Left cardiac atrium (tissue), 4 donors: ENCODE data around the gene BOLA2. TPM values are rescaled to one million over a fixed set of nuclear protein-coding genes. Genes with fewer than 3 reads are reported as not detected.
"Not testable (repeated sequence)": the region's sequence is repeated elsewhere in the genome, so short reads cannot be mapped to it uniquely, and the experiment has no call there.

Experiments
- ATAC-seq, 2 donors: fragments of 200-7000 bp; cut with Tn5 transposase; one replicate each; pipeline ENCODE4 v1.9.1; 2020; ENCODE audit warnings: mild to moderate bottlenecking in 2 of 2, moderate library complexity in 2 of 2
- DNase-seq: peaks from one replicate; pipeline ENCODE4 v3.0.0-alpha.2; 2020
- intact Hi-C, 2 donors: fragments of 100-400 bp; cut with DNase I; formaldehyde crosslinking; loops; one replicate each; pipeline versions ENCODE4 v1.14.1 to v1.15.1; 2022 to 2023
- long read RNA-seq: library from polyadenylated mRNA; unstranded; transcript quantifications from one replicate; pipeline ENCODE4 v2.0.0, GENCODE V29; 2021
- total RNA-seq, 2 donors: library from RNA; stranded (reverse); fragmentation: NEBNext Ultra II Directional; extraction: Animal tissue kit (Norgen Biotek cat#: 25700); gene quantifications; one replicate each; pipeline ENCODE4 v1.2.1, GENCODE V29; 2021
- donor health status: DM: no; HTN: yes; CAD: no.
- donor health status: DM: no; HTN: yes; CAD: no; lungs with severe emphysema.
- donor health status: DM: yes; HTN: yes; CAD: no.
- donor health status: Dilated cardiomyopathy.

BOLA2 gene
- total RNA-seq, result 1 to 10 TPM; 1.4 to 4.2 TPM
- long read RNA-seq, partial matches to known transcripts, result 0 of 1 reads
- long read RNA-seq, other reads (novel, unspliced or antisense), result 0 of 1 reads

DNA sequence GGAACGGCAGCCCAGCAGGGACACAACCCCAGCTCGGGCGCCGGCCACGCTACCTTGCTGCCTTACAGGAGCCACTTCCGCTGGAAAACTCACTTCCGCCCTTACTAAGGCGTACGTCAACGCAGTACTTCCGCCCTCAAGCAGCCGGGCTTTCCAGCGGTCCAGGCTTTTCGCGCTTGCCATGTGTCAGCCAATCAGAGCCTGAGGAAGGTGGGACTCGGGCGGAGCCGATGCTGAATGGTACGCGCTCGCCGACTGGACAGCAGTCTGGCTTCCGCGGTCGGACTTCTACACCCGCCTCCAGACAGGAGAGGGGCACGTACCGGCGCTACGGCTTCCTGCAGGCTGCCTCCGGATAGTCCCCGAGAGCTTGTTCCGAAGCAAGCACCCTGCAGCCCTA lies at the start of gene BOLA2, which contains the start of gene SLX1B:
Gene BOLA2 (minus strand): TSS at position 83 of the 400 bp plus-strand sequence. CDS start 98 bp downstream, outside the sequence.
Gene SLX1B (plus strand): TSS at position 265 of the 400 bp plus-strand sequence.
- ATAC-seq, result peak; percentile 95 to 97
- intact Hi-C loops, DNase-seq: not testable (repeated sequence)

DNA sequence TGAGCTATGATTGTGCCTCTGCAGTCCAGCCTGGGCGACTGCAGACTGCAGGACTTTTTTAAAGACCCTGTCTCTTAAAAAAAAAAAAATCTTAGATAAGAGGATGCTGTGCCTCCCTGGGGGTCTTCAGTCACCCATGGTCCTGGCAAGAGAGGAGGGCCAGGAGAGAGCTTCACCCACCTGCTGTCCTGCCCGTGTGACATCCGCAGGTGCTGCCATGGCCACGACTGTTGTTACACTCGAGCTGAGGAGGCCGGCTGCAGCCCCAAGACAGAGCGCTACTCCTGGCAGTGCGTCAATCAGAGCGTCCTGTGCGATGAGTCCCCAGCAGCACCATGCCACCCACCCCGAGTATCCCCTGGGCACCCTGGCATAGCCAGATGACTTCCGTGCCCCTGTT lies 28.1 kb upstream of the BOLA2 start:
- not testable (repeated sequence) for ATAC-seq

DNA sequence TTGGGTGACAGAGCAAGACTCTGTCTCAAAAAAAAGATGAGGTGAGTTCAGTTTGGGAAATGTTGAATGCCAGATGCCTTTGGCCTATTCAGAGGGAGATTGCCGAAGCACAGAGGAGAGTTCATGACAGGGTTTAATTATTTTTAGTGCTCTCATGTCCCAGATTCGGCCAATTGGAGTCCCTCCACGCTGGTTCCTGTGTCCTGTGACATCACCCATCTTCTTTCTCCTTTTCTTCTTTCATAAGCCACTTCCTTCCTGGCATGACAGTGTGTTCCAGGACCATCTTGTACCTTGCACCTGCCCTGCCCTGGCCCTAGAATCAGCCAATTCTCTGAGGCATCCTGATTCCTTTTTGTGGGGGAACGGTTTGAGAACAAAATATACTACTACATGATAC lies 17.9 kb upstream of the BOLA2 start:
- ATAC-seq, DNase-seq, intact Hi-C loops: not testable (repeated sequence)

More for the DNA sequence above, 28.1 kb upstream of the BOLA2 start:
- peak; percentile 10 for DNase-seq
- intact Hi-C loops, result not testable (repeated sequence)

DNA sequence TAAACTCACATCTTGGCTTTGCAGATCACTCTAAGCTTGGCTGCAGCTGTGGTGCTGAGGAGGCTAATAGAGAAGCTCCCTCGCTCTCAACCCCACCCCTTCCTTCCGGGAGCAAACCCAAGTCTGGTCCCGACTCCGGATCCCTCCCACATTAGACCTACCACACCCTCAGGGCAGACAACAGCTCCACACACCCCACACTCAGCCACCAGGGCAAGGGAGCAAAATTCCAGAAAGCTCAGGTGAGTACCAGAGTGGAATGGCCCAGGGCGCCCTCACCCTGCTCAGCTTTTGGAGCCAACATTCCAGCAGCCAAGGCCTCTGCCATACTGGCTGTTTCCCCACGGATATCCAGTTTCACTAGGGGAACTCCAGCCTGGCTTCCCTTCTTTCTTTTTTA lies 15.5 kb upstream of the BOLA2 start:
- ATAC-seq, result peak; percentile 80 to 92
- peak; percentile 78 for DNase-seq
- intact Hi-C loops, result not testable (repeated sequence)

DNA sequence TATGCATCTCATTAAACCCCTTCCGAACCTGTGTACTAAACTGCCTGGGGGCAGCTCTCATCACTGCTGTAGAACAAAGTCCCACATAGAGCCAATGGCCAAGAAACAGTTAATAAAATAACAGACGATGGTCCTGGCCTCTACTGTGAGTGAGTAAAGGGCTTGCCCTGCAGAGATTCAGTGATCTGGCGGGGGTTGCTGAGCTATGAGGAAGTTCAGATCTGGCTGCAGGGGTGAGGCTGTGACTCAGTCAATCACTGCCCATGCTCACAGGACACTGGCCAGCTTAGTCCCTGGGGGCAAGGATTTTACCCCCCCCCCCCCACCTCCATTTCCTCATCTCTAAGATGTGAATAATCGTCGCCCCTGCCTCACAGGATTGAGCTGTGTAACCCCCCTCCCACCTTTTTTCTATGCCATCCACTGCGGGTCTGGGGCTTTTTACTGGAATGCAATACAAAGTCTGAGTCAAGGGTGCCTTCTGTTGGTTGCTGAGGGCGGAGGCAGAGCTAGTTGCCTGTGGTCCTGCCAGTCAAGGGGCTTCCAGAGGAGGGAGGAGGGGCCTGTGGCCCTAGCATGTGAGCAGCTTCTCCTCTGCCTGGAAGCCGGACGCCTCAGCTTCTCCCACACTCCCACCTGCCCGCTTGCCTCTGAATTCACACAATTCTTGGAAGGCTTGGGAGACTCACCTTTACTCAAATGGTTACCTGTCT lies 13.7 kb upstream of the BOLA2 start:
- peak in 1 of 2 donors; percentile 44 for ATAC-seq
- intact Hi-C loops, DNase-seq: not testable (repeated sequence)

DNA sequence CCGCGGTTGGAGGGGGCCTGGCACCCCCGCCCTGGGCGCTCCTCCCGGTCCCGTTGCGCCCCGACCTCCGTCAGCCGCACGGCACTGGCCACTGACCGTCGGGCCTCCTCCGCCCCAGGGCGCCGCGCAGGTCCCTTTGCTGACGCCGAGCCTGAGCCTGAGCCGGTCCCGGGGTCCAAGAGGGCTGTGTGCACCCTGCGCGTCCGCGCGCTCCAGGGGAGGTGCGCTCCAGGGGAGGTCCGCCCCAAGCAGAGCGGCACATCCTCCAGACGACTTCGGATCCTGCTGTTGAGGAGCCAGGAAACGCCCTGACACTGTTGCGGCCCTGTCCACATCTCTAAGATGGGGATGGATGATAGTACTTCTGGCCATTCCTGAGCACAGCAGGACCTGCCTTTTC lies 12.8 kb upstream of the BOLA2 start:
- DNase-seq, intact Hi-C loops: not testable (repeated sequence)
- ATAC-seq, result peak; percentile 20 to 22

DNA sequence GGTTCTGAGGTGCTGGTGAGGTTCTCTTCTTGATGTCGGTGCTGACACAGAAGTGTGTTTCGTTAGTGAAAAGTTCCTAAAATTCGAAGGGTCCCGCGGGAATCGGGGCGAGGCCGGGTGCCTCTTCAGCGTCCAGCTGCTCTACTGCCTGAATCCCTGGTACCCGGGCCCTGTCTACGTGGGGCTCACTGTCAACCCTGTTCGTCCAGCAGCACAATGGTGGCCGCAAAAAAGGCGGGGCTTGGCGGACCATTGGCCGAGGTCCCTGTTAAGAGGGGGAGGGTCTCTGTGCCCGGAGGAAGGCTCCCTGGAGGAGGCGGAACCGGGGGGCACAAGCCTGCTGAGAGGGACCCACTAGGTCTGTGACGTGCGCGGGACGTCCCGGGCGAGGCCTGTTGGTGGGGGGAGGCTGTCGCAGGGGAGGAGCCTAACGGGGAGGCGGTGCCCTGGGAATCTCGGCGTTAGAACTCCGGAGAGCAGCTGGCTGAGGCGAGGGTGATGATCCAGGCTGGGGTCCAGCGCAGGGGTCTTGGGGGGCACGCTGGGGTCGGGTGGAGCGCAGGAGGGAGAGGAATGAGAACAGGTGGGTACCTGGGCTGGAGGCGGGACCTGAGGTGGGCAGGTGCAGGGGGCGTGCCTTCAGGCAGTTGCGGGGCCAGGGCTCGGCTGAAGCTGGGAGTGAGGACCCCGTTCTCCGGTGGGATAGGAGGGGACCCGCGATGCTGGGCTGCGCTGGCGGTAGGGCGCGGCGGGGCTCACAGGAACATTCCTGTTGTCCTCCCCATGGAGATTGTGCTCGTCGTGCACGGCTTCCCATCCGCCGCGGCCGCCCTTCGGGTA lies 12.1 kb upstream of the BOLA2 start:
- DNase-seq, intact Hi-C loops: not testable (repeated sequence)
- ATAC-seq, result peak; percentile 59 to 74

DNA sequence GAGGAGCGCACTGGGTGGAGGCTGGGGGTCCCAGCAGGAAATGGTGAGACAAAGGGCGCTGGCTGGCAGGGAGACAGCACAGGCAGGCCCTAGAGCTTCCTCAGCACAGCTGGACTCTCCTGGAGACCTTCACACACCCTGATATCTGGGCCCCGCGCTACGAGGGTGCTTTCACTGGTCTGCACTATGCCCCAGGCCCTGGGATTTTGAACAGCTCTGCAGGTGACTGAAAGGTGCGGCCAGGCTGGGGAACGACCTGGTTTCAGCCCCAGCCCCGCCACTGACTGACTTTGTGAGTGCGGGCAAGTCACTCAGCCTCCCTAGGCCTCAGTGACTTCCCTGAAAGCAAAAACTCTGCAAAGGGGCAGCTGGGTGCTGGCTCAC lies 6.5 kb upstream of the BOLA2 start:
- ATAC-seq, result peak in 1 of 2 donors; percentile 6
- intact Hi-C loops, DNase-seq: not testable (repeated sequence)

DNA sequence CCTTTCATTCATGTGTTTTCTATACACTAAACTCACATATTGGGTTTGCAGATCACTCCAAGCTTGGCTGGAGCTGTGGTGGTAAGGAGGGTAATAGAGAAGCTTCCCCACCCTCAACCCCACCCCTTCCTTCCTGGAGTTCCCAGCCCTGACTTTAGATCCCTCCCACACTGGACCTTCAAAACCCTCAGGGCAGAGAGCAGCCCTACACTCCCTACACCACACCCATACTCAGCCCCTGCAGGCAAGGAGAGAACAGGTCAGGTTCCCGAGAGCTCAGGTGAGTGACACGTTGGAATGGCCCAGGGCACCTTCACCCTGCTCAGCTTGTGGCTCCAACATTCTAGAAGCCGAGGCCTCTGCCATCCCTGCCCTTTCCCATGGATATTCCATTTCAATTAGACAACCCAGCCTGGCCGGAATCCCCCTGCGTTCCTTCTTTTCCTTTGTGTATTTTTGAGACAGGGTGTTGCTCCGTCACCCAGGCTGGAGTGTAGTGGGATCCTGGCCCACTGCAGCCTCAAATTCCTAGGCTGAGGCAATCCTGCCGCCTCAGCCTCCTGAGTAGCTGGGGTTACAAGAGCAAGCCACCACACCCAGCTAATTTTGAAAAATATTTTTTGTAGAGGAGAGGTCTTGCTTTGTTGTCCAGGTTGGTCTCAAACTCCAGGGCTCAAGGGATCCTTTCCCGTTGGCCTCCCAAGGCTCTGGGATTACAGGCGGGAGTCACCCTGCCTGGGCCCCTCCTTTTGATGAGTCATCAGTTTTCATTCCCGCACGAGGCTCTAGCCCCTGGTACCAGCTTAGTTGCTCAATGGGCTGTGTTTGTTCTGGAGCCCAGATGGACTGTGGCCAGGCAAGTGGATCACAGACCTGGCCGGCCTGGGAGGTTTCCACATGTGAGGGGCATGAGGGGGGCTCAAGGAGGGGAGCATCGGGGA lies 5.8 kb upstream of the BOLA2 start, which contains the start of gene SULT1A4:
Gene SULT1A4 (plus strand): TSS at position 208 of the 941 bp plus-strand sequence. CDS start 1,473 bp downstream, outside the sequence.
- intact Hi-C loops, result not testable (repeated sequence)

DNA sequence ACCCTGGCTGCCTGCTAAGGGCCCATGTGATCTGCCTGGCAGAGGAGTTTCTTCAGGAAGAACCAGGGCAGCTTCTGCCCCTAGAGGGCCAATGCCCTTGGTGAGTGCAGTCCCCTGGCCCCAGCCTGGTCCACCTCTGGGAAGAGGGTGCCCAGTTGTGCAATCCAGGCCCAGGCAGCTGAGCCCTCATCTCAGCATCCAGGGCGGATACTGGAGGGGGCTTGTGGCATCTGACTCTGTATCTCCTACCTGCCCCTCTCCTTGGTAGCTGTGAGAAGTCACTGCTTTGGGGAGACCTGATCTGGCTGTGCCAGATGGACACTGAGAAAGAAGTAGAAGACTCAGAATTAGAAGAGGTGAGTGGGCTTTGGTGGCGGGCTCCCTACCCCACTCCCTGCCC lies 3.5 kb upstream of the BOLA2 start:
- DNase-seq, result not testable (repeated sequence)

More for the DNA sequence above, 5.8 kb upstream of the BOLA2 start, which contains the start of gene SULT1A4:
- DNase-seq, result not testable (repeated sequence)
- peak; percentile 66 to 77 for ATAC-seq

DNA sequence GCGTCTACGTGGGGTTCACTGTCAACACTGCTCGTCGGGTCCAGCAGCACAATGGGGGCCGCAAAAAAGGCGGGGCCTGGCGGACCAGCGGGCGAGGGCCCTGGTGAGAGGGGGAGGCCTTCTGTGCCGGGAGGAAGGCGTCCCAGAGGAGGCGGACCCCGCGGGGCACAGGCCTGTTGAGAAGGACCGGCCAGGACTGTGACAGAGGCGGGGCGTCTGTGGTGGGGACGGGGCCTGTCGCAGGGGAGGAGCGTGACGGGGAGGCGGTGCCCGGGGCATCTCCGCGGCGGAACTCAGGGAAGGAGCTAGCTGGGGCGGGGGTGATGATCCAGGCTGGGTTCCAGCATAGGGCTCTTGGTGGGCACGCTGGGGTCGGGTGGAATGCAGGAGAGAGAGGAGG lies 677 bp upstream of the BOLA2 start:
- intact Hi-C loops, DNase-seq: not testable (repeated sequence)
- peak; percentile 80 to 87 for ATAC-seq

More for the DNA sequence above, 3.5 kb upstream of the BOLA2 start:
- intact Hi-C loops, ATAC-seq: not testable (repeated sequence)

DNA sequence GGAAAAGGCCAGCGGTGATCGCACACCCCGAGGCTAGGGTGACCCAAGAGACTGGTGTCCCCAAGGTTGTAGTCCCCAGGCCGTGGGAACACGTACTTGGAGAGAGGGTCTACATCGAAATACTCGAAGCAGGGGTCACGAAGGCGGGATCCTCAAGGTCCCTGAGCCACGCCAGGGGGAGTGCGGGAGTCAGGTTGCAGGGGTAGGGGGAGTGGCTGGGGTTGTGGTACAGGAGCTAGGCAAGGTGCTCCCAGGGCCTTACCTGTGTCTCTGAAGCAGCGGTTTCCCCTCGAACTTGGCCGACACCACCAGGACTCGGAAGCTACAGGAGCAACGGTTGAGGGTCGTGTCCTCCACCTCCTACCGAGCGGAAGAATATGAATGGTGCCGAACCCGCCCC lies 397 bp downstream of the BOLA2 start:
- intact Hi-C loops, DNase-seq: not testable (repeated sequence)
- ATAC-seq, result peak; percentile 7 to 25

DNA sequence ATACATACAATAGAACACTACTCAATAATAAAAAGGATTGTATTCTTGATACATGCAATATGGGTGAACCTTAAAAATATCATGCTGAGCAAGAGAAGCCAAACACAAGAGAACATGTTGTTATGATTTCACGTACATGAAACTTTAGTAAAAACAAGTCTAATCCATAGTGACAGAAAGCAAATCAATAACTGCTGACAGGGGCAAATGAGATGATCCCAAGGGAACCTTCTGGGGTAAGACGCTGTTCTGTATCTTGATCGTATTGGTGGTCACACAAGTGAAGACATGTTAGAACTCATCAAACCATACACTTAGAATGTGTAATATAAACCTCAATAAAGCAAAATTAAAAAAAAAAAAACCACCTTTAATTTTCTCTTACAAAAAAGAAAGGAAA lies 28.8 kb downstream of the BOLA2 start:
- intact Hi-C loops, DNase-seq, ATAC-seq: not testable (repeated sequence)

DNA sequence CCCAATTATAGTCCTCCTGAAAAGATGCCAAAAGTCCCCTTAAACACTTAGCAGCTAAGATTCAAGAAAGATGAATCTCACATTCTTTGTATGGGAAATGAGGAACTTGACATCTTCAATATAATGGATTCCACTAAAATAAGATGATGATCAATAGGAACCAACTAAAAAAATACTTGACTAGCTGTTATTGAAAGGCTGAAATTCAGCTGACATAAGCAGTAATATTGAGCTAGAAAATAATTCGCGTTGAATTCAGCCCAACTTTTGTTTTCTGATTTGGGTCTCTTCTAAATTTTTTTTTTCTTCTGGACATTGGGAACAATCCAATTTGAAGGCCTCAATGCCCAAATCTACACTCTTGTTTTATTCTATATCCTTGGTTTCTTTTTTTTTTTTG lies 30.6 kb downstream of the BOLA2 start:
- DNase-seq, ATAC-seq, intact Hi-C loops: not testable (repeated sequence)

DNA sequence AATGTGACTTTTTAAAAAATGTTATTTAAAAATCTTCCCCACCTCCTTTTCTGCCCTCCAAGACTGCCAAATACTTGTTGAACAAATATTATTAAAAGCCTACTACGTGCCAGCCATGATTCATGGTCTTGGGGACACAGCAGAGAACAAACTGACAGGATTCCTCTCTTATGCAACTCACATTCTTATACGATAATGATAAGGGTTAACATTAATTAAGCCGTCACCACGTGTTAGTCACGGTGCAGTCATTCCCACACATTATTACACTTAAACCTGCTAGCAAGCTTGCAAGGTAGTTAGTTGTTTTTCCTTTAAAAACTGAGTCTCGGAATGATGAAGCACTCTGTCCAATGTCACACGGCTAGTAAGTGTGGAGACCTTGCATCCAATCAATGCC lies 48.9 kb downstream of the BOLA2 start:
- intact Hi-C loops, ATAC-seq, DNase-seq: not testable (repeated sequence)
